Stomach (tissue), 4 donors: ENCODE data around the gene MYOM1.

Experiments used
- EP300 ChIP-seq: sonication (generic); formaldehyde crosslinking; IDR thresholded peaks from one replicate; pipeline ENCODE4 v1.6.1; 2017; ENCODE audit warnings: antibody characterized with exemption
- POLR2A ChIP-seq, 4 donors: fragments of 450-650 bp; IDR thresholded peaks; one replicate each; pipeline ENCODE4 v1.6.1; 2016; ENCODE audit warnings: antibody characterized with exemption in 4 of 4, control low read depth in 2 of 4, mild to moderate bottlenecking in 1 of 4, moderate library complexity in 1 of 4
- POLR2AphosphoS5 ChIP-seq, 3 donors: sonication (generic); formaldehyde crosslinking; IDR thresholded peaks; one replicate each; pipeline ENCODE4 v1.6.1; 2016; ENCODE audit warnings: antibody characterized with exemption in 3 of 3
- TF ChIP-seq, protein P1 (sequence below), 7 experiments: fragments of 450-650 bp in 4 of 7; fragments of 200-600 bp in 3 of 7; sonication (generic) in 3 of 7; IDR thresholded peaks; one replicate each; pipeline ENCODE4 v1.5.1; 2016 to 2019; ENCODE audit warnings: antibody characterized with exemption in 7 of 7, control low read depth in 2 of 7, mild to moderate bottlenecking in 1 of 7

DNA sequence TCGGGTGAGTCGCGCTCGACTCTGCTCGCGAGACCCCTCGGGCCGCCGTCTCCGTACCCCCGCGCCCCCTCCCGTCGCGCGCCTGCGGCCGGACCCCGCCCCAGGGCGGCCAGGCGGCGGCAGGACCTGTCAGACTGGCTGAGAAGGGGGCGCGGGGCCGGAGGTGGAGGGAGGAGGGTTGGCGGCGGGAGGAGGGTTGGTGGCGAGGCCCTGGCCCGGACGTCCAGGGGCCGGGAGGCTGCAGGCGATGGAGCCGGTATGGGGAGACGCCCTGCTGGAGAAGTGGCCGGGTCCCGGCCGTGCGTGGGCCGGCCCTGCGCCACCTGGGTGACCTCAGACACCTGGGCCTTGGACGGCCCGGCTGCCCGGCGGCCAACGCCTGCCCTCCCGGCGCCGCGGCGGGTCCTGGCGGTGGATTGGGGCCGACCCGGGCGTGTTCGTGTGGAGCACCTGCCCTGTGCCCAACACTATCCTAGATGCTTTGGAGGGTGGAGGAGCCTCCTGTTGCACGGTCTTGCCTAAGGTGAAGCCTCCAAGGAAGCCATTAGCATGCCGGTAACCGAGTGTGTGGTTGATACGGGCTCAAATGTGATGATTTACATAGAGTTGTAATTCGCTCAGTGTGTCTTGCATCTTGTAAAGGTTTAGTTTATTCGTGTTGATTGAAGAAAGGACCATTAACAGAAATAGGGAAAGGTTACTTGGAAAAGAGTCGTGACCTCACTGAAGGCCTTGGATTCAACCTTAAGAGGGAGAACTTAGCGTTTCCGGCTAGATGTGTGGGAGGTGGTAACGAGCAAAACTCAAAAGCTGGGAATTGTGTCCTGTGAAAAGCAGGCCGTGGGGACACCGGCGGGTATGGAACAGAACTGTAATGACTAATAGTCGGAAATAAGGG is 42.7 kb upstream of the MYOM1 start:
- TF ChIP-seq POLR2A (IDR thresholded peaks at IDR 0.05) (no peak), EP300 (no peak), POLR2AphosphoS5 (IDR thresholded peaks at IDR 0.05) (no peak)
- TF ChIP-seq, protein P1, sequence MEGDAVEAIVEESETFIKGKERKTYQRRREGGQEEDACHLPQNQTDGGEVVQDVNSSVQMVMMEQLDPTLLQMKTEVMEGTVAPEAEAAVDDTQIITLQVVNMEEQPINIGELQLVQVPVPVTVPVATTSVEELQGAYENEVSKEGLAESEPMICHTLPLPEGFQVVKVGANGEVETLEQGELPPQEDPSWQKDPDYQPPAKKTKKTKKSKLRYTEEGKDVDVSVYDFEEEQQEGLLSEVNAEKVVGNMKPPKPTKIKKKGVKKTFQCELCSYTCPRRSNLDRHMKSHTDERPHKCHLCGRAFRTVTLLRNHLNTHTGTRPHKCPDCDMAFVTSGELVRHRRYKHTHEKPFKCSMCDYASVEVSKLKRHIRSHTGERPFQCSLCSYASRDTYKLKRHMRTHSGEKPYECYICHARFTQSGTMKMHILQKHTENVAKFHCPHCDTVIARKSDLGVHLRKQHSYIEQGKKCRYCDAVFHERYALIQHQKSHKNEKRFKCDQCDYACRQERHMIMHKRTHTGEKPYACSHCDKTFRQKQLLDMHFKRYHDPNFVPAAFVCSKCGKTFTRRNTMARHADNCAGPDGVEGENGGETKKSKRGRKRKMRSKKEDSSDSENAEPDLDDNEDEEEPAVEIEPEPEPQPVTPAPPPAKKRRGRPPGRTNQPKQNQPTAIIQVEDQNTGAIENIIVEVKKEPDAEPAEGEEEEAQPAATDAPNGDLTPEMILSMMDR (IDR thresholded peaks at IDR 0.05) = no peak
